ENCODE results near the gene CCDC183.
"Not testable (repeated sequence)": the region's sequence is repeated elsewhere in the genome, so short reads cannot be mapped to it uniquely, and the experiment has no call there.

DNA sequence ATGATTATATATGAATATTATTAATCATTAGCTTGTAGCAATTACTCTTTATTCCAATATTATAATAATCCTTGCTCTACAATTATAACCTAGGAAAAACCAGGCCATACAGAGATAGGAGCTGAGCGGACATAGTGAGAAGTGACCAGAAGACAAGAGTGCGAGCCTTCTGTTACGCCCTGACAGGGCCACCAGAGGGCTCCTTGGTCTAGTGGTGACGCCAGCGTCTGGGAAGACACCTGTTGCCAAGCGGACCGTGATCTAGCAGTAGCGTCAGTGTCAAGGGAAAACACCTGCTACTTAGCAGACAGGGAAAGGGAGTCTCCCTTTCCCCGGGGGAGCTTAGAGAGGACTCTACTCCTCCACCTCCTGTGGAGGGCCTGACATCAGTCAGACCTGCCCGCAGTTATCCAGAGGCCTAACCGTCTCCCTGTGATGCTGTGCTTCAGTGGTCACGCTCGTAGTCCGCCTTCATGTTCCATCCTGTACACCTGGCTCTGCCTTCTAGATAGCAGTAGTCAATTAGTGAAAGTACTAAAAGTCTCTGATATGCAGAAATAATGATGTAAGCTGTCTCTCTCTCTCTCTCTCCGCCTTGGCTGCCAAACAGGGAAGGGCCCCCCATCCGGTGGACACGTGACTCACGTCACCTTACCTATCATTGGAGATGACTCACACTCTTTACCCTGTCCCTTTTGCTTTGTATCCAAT is 29.6 kb upstream of the CCDC183 start:
- TF ChIP-seq CTCF (IDR thresholded peaks at IDR 0.05 in 8 of 11, conservative IDR thresholded peaks at IDR 0.05 in 3 of 11): peak in 6 of 11 experiments; percentile 16 to 54 (median 44)
- not testable (repeated sequence) for TF ChIP-seq POLR2AphosphoS5 (IDR thresholded peaks at IDR 0.05)

Measured in spleen (tissue), 7 donors.